ENCODE results near the gene TMTC4.

Gene TMTC4

GRCh38 chr13:100666124-100666523 is 8.5 kb downstream of the TMTC4 start:
- DNase-seq = no peak

- no peak for DNase-seq
Measured at GRCh38 chr13:100665403-100665802, 9.2 kb downstream of the TMTC4 start.

GRCh38 chr13:100664171-100664900 is 10.3 kb downstream of the TMTC4 start:
- no peak for DNase-seq

GRCh38 chr13:100662468-100663211 is 12.0 kb downstream of the TMTC4 start:
- DNase-seq = no peak

- DNase-seq = no peak
Measured at GRCh38 chr13:100660761-100661160, 13.8 kb downstream of the TMTC4 start.

- DNase-seq = no peak
Measured at GRCh38 chr13:100659578-100659977, 15.0 kb downstream of the TMTC4 start.

- DNase-seq = no peak
Measured at GRCh38 chr13:100658363-100658762, 16.2 kb downstream of the TMTC4 start.

GRCh38 chr13:100657881-100658315 is 16.7 kb downstream of the TMTC4 start:
- no peak for DNase-seq

- DNase-seq = no peak
Measured at GRCh38 chr13:100652510-100652909, 22.1 kb downstream of the TMTC4 start.

- no peak for DNase-seq
Measured at GRCh38 chr13:100650326-100650725, 24.3 kb downstream of the TMTC4 start.

- DNase-seq = no peak
Measured at GRCh38 chr13:100648354-100648753, 26.2 kb downstream of the TMTC4 start.

GRCh38 chr13:100646871-100647270 is 27.7 kb downstream of the TMTC4 start:
- no peak for DNase-seq

GRCh38 chr13:100646030-100646673 is 28.4 kb downstream of the TMTC4 start:
- no peak for DNase-seq

- DNase-seq = no peak
Measured at GRCh38 chr13:100645382-100645781, 29.2 kb downstream of the TMTC4 start.

- DNase-seq = no peak
Measured at GRCh38 chr13:100644371-100644770, 30.2 kb downstream of the TMTC4 start.

- no peak for DNase-seq
Measured at GRCh38 chr13:100637796-100638195, 36.8 kb downstream of the TMTC4 start.

GRCh38 chr13:100637380-100637779 is 37.2 kb downstream of the TMTC4 start:
- no peak for DNase-seq

- DNase-seq = no peak
Measured at GRCh38 chr13:100636441-100636840, 38.2 kb downstream of the TMTC4 start.

GRCh38 chr13:100636004-100636403 is 38.6 kb downstream of the TMTC4 start:
- DNase-seq = no peak

GRCh38 chr13:100634696-100635095 is 39.9 kb downstream of the TMTC4 start:
- DNase-seq = no peak

- DNase-seq = no peak
Measured at GRCh38 chr13:100633461-100633860, 41.1 kb downstream of the TMTC4 start.

- DNase-seq = no peak
Measured at GRCh38 chr13:100630555-100630954, 44.0 kb downstream of the TMTC4 start.

- DNase-seq = no peak
Measured at GRCh38 chr13:100627120-100627519, 47.5 kb downstream of the TMTC4 start.

- no peak for DNase-seq
Measured at GRCh38 chr13:100625447-100625846, 49.1 kb downstream of the TMTC4 start.
